HG02763 (cell line): ENCODE measurements around the gene GLT1D1.
A peak's percentile ranks its signal among the peaks of the same experiment; 100 is the strongest.

ENCODE experiments used
- ATAC-seq: cut with Tn5 transposase; IDR thresholded peaks from one replicate; pipeline ENCODE4 v1.9.1; 2021; ENCODE audit warnings: mild to moderate bottlenecking, moderate library complexity; ENCODE audit not compliant: unreplicated experiment

Gene GLT1D1

GRCh38 chr12:128909653-128910052 lies 56.4 kb downstream of the GLT1D1 start:
- ATAC-seq, result no peak

GRCh38 chr12:128910629-128911028 lies 57.4 kb downstream of the GLT1D1 start:
- ATAC-seq, result no peak

GRCh38 chr12:128911861-128912260 lies 58.6 kb downstream of the GLT1D1 start:
- ATAC-seq, result no peak

GRCh38 chr12:128914908-128915563 lies 61.8 kb downstream of the GLT1D1 start:
- peak; percentile 83 for ATAC-seq

GRCh38 chr12:128916425-128916824 lies 63.1 kb downstream of the GLT1D1 start:
- ATAC-seq, result no peak

GRCh38 chr12:128918481-128919260 lies 65.4 kb downstream of the GLT1D1 start:
- ATAC-seq, result no peak

- ATAC-seq, result no peak
Measured at GRCh38 chr12:128920468-128920867, 67.2 kb downstream of the GLT1D1 start.

- no peak for ATAC-seq
Measured at GRCh38 chr12:128928361-128928760, 75.1 kb downstream of the GLT1D1 start.

- no peak for ATAC-seq
Measured at GRCh38 chr12:128929057-128929456, 75.8 kb downstream of the GLT1D1 start.

GRCh38 chr12:128930606-128931005 lies 77.3 kb downstream of the GLT1D1 start:
- no peak for ATAC-seq

- ATAC-seq, result no peak
Measured at GRCh38 chr12:128932521-128932920, 79.2 kb downstream of the GLT1D1 start.

GRCh38 chr12:128933039-128933438 lies 79.8 kb downstream of the GLT1D1 start:
- no peak for ATAC-seq

- no peak for ATAC-seq
Measured at GRCh38 chr12:128933926-128934325, 80.6 kb downstream of the GLT1D1 start.

- no peak for ATAC-seq
Measured at GRCh38 chr12:128938886-128939285, 85.6 kb downstream of the GLT1D1 start.

- ATAC-seq, result no peak
Measured at GRCh38 chr12:128940090-128940888, 87.0 kb downstream of the GLT1D1 start.

GRCh38 chr12:128940974-128941373 lies 87.7 kb downstream of the GLT1D1 start:
- no peak for ATAC-seq

GRCh38 chr12:128942960-128943477 lies 89.7 kb downstream of the GLT1D1 start:
- ATAC-seq, result no peak

- no peak for ATAC-seq
Measured at GRCh38 chr12:128944956-128945355, 91.7 kb downstream of the GLT1D1 start.

GRCh38 chr12:128947209-128947608 lies 93.9 kb downstream of the GLT1D1 start:
- ATAC-seq, result no peak

GRCh38 chr12:128949086-128949485 lies 95.8 kb downstream of the GLT1D1 start:
- no peak for ATAC-seq

GRCh38 chr12:128951448-128951847 lies 98.2 kb downstream of the GLT1D1 start:
- no peak for ATAC-seq
